GM15510 (cell line): Measurements from ENCODE around the gene NFU1.

Source experiments
- POLR2A ChIP-seq: IDR thresholded peaks from 3 replicates; pipeline ENCODE4 v1.6.1; 2011; ENCODE audit warnings: borderline replicate concordance; ENCODE audit not compliant: insufficient read length; ENCODE audit errors: extremely low read depth

NFU1 gene

GRCh38 chr2:69405306-69405705 is 31.9 kb downstream of the NFU1 start:
- no peak for TF ChIP-seq POLR2A

DNA sequence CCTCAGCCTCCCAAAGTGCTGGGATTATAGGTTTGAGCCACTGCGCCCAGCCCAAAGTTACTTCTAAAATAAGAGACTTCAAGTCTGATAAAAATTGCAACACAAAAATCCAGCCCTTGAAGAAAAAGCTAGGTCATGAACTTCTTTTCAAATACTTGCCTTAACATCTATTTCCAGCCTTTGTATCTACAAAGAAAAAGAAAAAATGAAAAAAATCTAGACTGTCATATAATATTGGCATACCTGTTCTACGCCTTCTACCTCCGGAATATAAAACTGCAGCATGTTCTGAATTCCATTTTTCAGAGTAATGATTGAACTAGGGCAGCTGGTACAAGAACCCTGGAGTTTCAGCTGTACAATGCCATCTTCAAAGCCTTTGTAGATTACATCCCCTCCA is 37.1 kb downstream of the NFU1 start:
- no peak for TF ChIP-seq POLR2A

DNA sequence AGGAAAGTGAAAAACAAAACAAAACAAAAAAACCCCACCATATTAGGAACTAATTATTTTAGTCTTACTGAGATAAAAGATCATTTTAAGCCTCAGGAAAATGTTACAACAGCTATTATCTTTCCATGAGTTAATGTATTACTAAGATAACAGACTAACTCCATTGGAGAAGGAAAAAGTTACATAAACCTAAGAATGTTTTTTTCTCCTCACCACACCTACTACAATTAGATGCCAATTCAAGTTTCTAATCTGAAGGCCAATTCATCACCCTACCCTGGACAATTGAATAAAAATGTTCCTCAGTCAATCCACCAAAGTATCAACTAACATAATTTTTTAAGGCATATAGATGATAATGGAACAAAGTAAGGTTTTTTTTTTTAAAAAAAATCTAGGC is 40.0 kb downstream of the NFU1 start:
- no peak for TF ChIP-seq POLR2A

- TF ChIP-seq POLR2A, result no peak
Observed at GRCh38 chr2:69395866-69396265, 41.4 kb downstream of the NFU1 start.

DNA sequence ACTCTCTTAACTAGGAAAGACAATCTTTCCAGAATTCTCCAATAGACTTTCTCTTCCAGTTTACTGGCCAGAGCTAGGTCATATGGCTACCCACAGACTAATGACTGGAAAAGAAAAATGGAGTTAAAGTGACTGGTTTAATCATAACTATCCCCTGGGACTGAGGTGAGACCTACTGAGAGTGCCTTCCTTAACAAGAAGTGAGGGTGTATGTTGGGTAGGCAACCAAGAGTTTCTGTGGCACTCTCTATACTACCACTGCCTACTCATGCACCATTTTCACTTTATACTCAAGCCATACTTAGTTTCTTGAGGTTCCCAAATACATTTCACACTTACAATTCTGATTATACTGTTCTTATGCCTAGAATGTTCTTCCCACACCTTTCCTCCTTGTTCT is 43.3 kb downstream of the NFU1 start:
- TF ChIP-seq POLR2A, result no peak

DNA sequence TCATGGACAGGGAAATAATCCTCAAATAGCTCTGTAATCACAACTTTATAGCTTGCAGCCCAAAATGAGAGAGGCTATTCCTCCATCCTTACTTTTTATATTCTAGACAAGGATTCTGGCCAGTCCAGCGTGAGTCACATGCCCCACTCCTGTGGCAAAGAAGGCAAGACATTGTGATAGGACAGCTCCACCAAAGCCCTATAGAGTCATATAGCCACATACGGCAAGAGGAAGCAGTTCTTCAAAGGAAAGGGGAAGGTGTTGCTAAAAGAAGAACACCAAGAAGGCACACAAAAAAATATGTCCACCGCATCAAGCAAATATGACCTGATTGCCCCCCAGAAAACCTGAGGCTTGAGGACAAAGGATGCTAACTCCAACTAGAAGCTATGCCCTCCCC is 46.8 kb downstream of the NFU1 start:
- TF ChIP-seq POLR2A, result no peak

- TF ChIP-seq POLR2A, result no peak
Observed at GRCh38 chr2:69390001-69390400, 47.2 kb downstream of the NFU1 start.

GRCh38 chr2:69389271-69389670 is 48.0 kb downstream of the NFU1 start:
- no peak for TF ChIP-seq POLR2A

- no peak for TF ChIP-seq POLR2A
Observed at GRCh38 chr2:69387770-69388481, 49.3 kb downstream of the NFU1 start.

GRCh38 chr2:69386789-69387734 is 50.2 kb downstream of the NFU1 start, which contains the start of gene GFPT1:
Gene GFPT1, minus strand, starts transcription at chr2:69387227. Its CDS starts 156 bp downstream, at chr2:69387071.
- peak; percentile 95 for TF ChIP-seq POLR2A

- no peak for TF ChIP-seq POLR2A
Observed at GRCh38 chr2:69386360-69386759, 50.9 kb downstream of the NFU1 start.

DNA sequence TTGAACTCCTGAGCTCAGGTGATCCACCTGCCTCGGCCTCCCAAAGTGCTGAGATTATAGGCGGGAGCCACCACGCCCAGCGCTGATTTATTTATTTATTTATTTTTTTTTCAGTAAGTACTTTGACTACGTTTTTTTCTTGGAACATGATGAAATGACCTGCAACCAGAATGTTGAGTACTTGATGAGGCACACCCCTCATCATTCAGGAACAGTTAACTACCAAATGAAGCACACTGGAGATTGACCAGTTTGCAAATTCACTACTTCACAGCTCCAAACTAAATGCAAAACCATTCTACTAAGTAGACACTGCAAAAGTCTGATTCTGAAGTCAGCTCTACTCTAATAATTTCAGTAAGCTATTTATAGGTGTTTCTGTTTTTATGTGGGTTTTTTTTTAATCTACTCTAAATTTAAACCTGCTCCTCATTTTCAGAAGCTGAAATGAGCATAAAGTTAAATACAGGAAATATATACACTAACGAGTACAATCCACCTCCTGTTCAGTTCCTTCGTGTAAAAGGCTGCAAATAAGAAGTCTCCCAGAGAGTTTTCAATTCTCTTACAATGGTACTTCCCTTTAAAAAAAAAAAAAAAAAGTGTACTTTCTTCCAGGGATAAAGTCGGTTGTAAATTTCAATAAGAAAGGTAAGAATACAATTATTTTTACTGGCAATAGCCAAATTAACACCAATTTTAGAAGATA is 51.6 kb downstream of the NFU1 start:
- no peak for TF ChIP-seq POLR2A

- no peak for TF ChIP-seq POLR2A
Observed at GRCh38 chr2:69384618-69385081, 52.6 kb downstream of the NFU1 start.

DNA sequence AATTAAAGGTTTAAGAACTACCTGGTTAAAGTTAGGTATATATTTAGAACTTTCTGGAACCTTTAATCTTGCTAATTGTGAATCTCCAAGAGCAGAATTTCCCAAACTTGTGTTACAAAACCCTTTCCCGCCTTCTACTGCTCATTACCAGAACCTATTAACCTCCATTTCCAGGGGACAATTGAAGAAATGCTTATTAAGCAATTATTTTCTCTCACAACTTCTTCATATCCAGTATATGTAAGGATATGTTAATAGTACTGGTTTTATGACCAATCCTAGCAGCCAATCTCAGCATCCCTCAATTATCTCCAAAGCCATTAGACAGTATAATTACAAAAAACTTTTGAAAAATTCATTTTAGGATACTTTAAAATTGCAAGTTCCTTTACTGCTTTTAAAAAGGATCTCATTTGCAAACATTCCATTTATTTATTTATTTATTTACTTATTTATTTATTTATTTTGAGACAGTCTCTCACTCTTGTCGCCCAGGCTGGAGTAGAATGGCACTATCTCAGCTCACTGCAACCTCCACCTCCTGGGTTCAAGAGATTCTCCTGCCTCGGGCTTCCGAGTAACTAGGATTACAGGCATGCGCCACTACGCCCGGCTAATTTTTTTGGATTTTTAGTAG is 53.9 kb downstream of the NFU1 start:
- TF ChIP-seq POLR2A, result no peak
